Right atrium auricular region (tissue), 2 donors: ENCODE data around the gene SSUH2. TPM values are rescaled to one million over a fixed set of nuclear protein-coding genes. Genes with fewer than 3 reads are reported as not detected.
A peak's percentile ranks its signal among the peaks of the same experiment; 100 is the strongest.

ENCODE experiments used
- DNase-seq: peaks from one replicate; pipeline ENCODE4 v3.0.0-alpha.2; 2019; ENCODE audit warnings: low spot score
- H3K27ac ChIP-seq, 2 donors: fragments of 200-600 bp; sonication (generic); 1 replicate in 1 of 2; 2 replicates in 1 of 2; pipeline ENCODE4 v1.5.1; 2016 to 2019
- H3K27me3 ChIP-seq, 2 donors: fragments of 200-600 bp; sonication (generic); one replicate each; pipeline versions ENCODE4 v1.5.1 to v1.6.0; 2017 to 2019
- H3K36me3 ChIP-seq: fragments of 200-600 bp; sonication (generic); one replicate; pipeline ENCODE4 v1.5.1; 2016
- H3K4me1 ChIP-seq, 2 donors: fragments of 200-600 bp; sonication (generic); one replicate each; pipeline versions ENCODE4 v1.5.1 to v1.6.0; 2017 to 2019
- H3K4me3 ChIP-seq, 2 donors: fragments of 200-600 bp; sonication (generic); 1 replicate in 1 of 2; 2 replicates in 1 of 2; pipeline ENCODE4 v1.5.1; 2017 to 2019; ENCODE audit warnings: mild to moderate bottlenecking in 1 of 2, moderate library complexity in 1 of 2
- H3K9me3 ChIP-seq, 2 donors: fragments of 200-600 bp; sonication (generic); one replicate each; pipeline ENCODE4 v1.5.1; 2019
- total RNA-seq, 2 donors: library from RNA; depleted of rRNA; stranded (reverse); fragments of >200 nt; gene quantifications; one replicate each; pipeline ENCODE4 v1.1.0, GENCODE V29; 2016
- TF ChIP-seq, protein P1 (sequence below), 2 donors: fragments of 200-600 bp; sonication (generic); IDR thresholded peaks; one replicate each; pipeline ENCODE4 v1.5.1; 2019; ENCODE audit warnings: antibody characterized with exemption in 2 of 2

SSUH2 gene
- total RNA-seq, 2 donors from 2014 or later = 0.59 to 0.82 TPM

DNA sequence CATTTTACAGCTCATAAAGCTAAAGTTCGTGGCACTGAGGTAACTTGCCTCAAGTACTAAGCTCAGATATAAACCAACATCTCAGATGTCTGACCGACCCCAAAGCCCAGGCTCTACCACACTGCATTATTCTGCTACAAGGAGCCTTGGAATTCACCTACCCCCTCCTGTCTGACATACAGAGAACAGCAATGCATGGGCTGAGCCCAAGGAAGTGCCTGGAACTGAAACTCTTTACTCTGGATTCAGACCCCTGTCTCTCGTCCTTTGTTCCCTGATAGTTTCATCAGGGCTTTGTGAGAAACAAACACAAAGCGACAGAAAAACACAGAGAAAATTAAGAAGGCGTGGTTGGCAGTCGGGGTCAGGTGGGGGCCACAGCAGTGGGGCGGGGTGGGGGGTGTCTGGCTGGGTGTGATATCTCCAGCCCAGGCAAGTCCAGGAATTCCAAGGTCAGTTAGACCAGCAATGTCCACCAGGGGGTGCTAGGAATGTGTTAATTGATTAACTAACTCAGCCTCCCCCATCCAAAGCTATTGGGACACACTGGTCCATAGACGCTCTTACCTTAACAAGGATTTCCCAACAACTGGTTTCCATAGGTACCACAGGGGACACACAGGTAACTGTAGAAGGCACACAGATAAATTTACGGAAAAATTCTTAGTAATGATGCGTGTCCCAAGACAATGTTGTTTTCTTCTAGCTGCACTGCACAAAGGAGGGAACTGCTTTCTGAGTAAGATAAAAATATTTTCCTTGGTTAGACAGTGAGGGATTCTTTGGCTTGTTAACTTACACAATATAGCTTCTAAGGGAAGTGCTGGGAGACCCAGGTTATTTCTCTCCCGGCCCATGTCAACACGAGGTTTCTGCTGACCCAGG is 18.8 kb upstream of the SSUH2 start:
- Histone ChIP-seq H3K9me3 (no peaks in the 10 kb centered on the region), H3K27ac (no peak overlapping the region), H3K4me3 (no peak overlapping the region), H3K36me3 (no peaks in the 10 kb centered on the region), H3K27me3 (no peaks in the 10 kb centered on the region), H3K4me1 (peaks cover 0 to 26% of the 10 kb centered on the region in 2 donors)
- TF ChIP-seq, protein P1, sequence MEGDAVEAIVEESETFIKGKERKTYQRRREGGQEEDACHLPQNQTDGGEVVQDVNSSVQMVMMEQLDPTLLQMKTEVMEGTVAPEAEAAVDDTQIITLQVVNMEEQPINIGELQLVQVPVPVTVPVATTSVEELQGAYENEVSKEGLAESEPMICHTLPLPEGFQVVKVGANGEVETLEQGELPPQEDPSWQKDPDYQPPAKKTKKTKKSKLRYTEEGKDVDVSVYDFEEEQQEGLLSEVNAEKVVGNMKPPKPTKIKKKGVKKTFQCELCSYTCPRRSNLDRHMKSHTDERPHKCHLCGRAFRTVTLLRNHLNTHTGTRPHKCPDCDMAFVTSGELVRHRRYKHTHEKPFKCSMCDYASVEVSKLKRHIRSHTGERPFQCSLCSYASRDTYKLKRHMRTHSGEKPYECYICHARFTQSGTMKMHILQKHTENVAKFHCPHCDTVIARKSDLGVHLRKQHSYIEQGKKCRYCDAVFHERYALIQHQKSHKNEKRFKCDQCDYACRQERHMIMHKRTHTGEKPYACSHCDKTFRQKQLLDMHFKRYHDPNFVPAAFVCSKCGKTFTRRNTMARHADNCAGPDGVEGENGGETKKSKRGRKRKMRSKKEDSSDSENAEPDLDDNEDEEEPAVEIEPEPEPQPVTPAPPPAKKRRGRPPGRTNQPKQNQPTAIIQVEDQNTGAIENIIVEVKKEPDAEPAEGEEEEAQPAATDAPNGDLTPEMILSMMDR (IDR thresholded peaks at IDR 0.05) = peak; percentile 51 to 77
- no peak for DNase-seq

DNA sequence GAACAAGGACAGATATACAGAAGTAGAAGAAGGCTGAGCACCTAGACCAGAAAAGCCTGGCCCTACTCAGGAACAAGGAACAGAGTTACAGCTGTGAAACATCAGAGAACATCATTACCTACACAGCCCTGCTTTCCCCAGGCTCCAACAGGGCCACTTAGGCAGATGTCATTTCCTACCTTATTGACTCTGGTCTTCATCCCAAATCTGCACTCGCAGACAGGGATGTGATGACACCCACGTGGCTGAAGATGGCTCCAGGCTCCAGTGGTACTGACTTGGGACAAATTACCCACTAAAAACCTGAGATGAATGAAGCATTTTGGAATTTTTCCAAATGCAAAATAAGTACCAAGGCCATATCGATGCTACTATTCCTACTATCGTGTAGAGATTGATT is 18.0 kb upstream of the SSUH2 start:
- H3K36me3 ChIP-seq = no peaks in the 10 kb centered on the region
- H3K27me3 ChIP-seq = no peaks in the 10 kb centered on the region
- no peaks in the 10 kb centered on the region for H3K9me3 ChIP-seq
- no peak for DNase-seq
- no peak overlapping the region for H3K27ac ChIP-seq
- no peak overlapping the region for H3K4me3 ChIP-seq
- peaks cover 0 to 34% of the 10 kb centered on the region in 2 donors for H3K4me1 ChIP-seq
- TF ChIP-seq, protein P1 (IDR thresholded peaks at IDR 0.05) = no peak

DNA sequence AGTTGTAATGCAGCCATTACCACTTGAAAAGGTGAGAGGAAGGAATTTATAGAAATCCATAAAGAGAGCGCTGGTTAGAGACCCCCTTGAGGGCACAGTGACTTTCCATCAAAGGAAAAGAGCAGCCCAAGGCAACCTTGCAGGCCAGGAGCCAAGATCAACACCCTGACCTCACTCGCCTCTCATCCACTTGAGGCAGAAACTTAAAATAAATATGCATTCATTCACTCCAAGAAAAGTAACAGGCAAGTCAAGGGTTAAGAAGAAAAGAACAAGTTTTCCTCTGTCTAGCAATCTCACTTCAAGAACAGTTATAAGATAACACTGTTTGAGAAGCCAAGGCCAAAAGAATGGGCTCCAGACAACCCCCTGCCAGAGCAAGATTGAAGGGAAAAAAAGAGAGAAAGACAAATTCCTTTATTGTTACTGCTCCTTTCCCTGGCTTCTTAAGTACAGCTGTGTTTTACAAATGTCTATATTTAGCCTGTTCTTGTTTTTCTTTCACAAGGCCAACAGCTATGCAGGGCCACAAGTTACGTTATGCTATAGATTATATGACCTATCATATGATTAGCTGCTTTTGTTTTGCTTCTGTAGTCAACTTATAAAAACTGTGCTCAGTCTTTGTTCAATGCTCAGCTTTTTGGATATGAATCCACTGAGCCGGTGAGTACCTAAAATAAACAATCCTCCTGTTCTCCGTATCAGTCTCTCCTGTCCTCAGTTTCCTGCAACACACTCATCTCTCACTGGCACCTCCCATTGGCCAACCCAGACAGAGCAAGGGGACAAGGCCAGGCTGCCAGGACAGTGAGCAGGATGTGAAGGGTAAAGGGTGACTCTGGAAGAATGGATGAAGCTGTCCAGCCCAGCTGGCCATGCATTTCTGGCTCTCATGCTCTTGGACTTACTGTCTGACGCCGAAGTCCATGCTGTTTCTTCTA is 15.8 kb upstream of the SSUH2 start:
- Histone ChIP-seq H3K4me3 (no peak overlapping the region), H3K27me3 (no peaks in the 10 kb centered on the region), H3K4me1 (peaks cover 0 to 36% of the 10 kb centered on the region in 2 donors), H3K27ac (peak overlapping the region; percentile 15 to 48), H3K36me3 (no peaks in the 10 kb centered on the region), H3K9me3 (no peaks in the 10 kb centered on the region)
- TF ChIP-seq, protein P1 (IDR thresholded peaks at IDR 0.05) = no peak
- no peak for DNase-seq

DNA sequence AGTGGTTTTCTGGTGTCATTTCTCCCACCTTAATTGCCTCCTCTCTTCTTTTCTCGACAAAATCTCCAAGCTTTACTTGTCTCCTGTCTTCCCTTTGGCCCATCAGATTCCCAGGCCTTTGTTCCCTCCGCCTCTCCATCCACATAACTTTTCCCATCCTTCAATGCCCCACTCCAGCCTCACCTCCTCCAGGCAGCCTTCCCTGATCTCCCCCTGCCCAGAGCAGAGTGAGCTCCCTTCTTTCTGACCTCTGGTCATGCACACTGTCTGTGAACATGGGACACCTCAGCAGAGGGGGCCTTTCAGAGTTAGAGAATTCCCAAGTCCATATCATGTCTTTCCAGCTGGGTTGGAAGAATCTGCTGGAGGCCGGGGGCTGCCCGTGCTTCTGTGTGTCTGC is 14.6 kb upstream of the SSUH2 start:
- peak overlapping the region; percentile 78 to 82 for H3K27ac ChIP-seq
- H3K4me1 ChIP-seq = peaks cover 0 to 36% of the 10 kb centered on the region in 2 donors
- no peaks in the 10 kb centered on the region for H3K27me3 ChIP-seq
- no peak for DNase-seq
- H3K36me3 ChIP-seq = no peaks in the 10 kb centered on the region
- TF ChIP-seq, protein P1 (IDR thresholded peaks at IDR 0.05) = no peak
- H3K9me3 ChIP-seq = no peaks in the 10 kb centered on the region
- no peak overlapping the region for H3K4me3 ChIP-seq

DNA sequence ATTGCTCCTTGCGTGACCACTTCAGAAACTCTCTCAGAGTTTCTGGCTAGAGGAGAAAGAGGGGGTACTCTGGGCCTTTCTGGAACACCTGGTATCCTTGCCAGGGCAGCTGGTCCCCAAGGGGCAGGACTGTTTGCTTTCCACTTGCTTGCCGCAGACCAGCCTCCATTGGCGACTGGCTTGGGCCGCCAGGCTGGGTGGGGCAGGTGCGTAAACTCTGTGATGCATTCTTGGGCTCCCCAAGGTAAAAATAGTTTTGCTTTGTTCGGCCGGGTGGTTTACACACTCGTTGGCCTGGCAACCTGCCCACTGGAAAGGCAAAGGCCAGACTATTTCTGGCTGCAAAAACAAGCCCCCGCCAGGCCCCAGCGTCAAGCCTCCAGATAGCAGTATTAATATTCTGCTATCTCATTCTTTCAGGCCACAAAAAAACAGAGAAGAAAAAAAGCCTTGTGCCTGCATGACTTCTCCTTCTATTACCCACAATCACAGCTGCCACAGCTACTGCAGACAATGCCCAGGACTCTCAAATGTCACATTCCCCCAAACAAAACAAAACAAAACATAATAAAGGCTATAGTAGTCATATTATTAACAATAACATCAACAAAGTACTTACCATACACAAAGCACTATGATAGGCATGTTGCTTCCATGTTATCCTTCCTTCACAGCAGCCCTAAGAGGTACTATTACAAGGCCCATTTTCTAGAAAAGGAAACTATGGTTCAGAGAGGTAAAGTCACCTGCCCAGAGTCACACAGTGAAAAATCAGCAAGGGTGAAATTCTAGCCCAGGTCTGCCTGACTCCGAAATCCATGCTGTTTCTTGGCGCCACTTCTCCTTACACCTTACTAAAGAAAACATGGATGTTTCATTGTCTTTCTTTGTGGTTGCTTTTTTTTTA is 14.0 kb upstream of the SSUH2 start:
- peak overlapping the region; percentile 78 to 82 for H3K27ac ChIP-seq
- H3K27me3 ChIP-seq = no peaks in the 10 kb centered on the region
- peaks cover 0 to 36% of the 10 kb centered on the region in 2 donors for H3K4me1 ChIP-seq
- DNase-seq = peak; percentile 74
- peak overlapping the region in 1 of 2 donors; percentile 5 for H3K4me3 ChIP-seq
- H3K9me3 ChIP-seq = no peaks in the 10 kb centered on the region
- TF ChIP-seq, protein P1 (IDR thresholded peaks at IDR 0.05) = no peak
- no peaks in the 10 kb centered on the region for H3K36me3 ChIP-seq
